ENCODE data around the gene PTPRK. TPM values are rescaled to one million over a fixed set of nuclear protein-coding genes. Genes with fewer than 3 reads are reported as not detected.

PTPRK gene
- polyA plus RNA-seq, 3 donors, result 0.01 TPM; not detected in 2

- Histone ChIP-seq H2AFZ (ENCODE audit: insufficient read depth, low read depth, low read length, poor library complexity, severe bottlenecking) (no peak overlapping the region), H3K9me3 (replicated peaks in 1 of 2; ENCODE audit: control insufficient read depth in 1 of 2, insufficient read depth in 1 of 2, low read length in 2 of 2) (no peaks in the 10 kb centered on the region), H4K20me1 (ENCODE audit: insufficient read depth, low read length) (no peaks in the 10 kb centered on the region), H3K27me3 (ENCODE audit: control insufficient read depth in 2 of 2, insufficient read depth in 2 of 2, low read length in 2 of 2) (no peaks in the 10 kb centered on the region), H3K4me3 (replicated peaks in 1 of 3; ENCODE audit: low read depth in 2 of 3, low read length in 3 of 3) (no peak overlapping the region), H3K36me3 (replicated peaks in 1 of 2; ENCODE audit: control insufficient read depth in 1 of 2, insufficient read depth in 2 of 2, low read length in 2 of 2) (no peaks in the 10 kb centered on the region), H3K4me2 (replicated peaks; ENCODE audit: extremely low read depth, low read length, poor library complexity, severe bottlenecking) (no peak overlapping the region), H3K27ac (ENCODE audit: low read depth in 1 of 2, low read length in 2 of 2) (no peak overlapping the region), H3K4me1 (ENCODE audit: control insufficient read depth in 1 of 2, insufficient read depth in 2 of 2, low read length in 2 of 2) (no peaks in the 10 kb centered on the region), H3K9ac (ENCODE audit: insufficient read depth, low read length, poor library complexity, severe bottlenecking) (no peak overlapping the region), H3K79me2 (ENCODE audit: insufficient read depth, low read length) (no peaks in the 10 kb centered on the region)
- intact Hi-C loops (cut with micrococcal nuclease), result no loop called here
- DNase-seq, result no peak
- H3K4me3 Mint-ChIP-seq, result no peak overlapping the region
- no peak overlapping the region for H3K27ac Mint-ChIP-seq
- no CpG with 5 or more reads among the region's 1 CpG for WGBS (ENCODE audit: insufficient coverage)
- no peaks in the 10 kb centered on the region for H3K4me1 Mint-ChIP-seq
- H3K27me3 Mint-ChIP-seq (ENCODE audit: low read depth in 3 of 3), result no peaks in the 10 kb centered on the region
- H3K9me3 Mint-ChIP-seq, result peaks cover 0 to 2% (median 0%) of the 10 kb centered on the region in 7 donors
- no peaks in the 10 kb centered on the region for H3K36me3 Mint-ChIP-seq
- TF ChIP-seq CTCF (IDR thresholded peaks at IDR 0.05), result no peak
Measured at GRCh38 chr6:128250370-128251070, 269.9 kb downstream of the PTPRK start.

- Mint-ChIP-seq H3K36me3 (no peaks in the 10 kb centered on the region), H3K4me3 (no peak overlapping the region), H3K27me3 (ENCODE audit: low read depth in 3 of 3) (no peaks in the 10 kb centered on the region), H3K4me1 (no peaks in the 10 kb centered on the region), H3K9me3 (peaks cover 0 to 2% (median 0%) of the 10 kb centered on the region in 7 donors), H3K27ac (no peak overlapping the region)
- intact Hi-C loops (cut with micrococcal nuclease), result no loop called here
- no peaks in the 10 kb centered on the region for H3K79me2 ChIP-seq (ENCODE audit: insufficient read depth, low read length)
- no peaks in the 10 kb centered on the region for H3K27me3 ChIP-seq (ENCODE audit: control insufficient read depth in 2 of 2, insufficient read depth in 2 of 2, low read length in 2 of 2)
- no peaks in the 10 kb centered on the region for H3K9me3 ChIP-seq (replicated peaks in 1 of 2; ENCODE audit: control insufficient read depth in 1 of 2, insufficient read depth in 1 of 2, low read length in 2 of 2)
- H2AFZ ChIP-seq (ENCODE audit: insufficient read depth, low read depth, low read length, poor library complexity, severe bottlenecking), result no peak overlapping the region
- no peaks in the 10 kb centered on the region for H4K20me1 ChIP-seq (ENCODE audit: insufficient read depth, low read length)
- H3K27ac ChIP-seq (ENCODE audit: low read depth in 1 of 2, low read length in 2 of 2), result no peak overlapping the region
- WGBS (ENCODE audit: insufficient coverage), result 100% methylated on average over 1 of the region's 4 CpGs
- H3K4me1 ChIP-seq (ENCODE audit: control insufficient read depth in 1 of 2, insufficient read depth in 2 of 2, low read length in 2 of 2), result no peaks in the 10 kb centered on the region
- no peak for TF ChIP-seq CTCF (IDR thresholded peaks at IDR 0.05)
- no peak for DNase-seq
- H3K4me2 ChIP-seq (replicated peaks; ENCODE audit: extremely low read depth, low read length, poor library complexity, severe bottlenecking), result no peak overlapping the region
- no peak overlapping the region for H3K9ac ChIP-seq (ENCODE audit: insufficient read depth, low read length, poor library complexity, severe bottlenecking)
- no peaks in the 10 kb centered on the region for H3K36me3 ChIP-seq (replicated peaks in 1 of 2; ENCODE audit: control insufficient read depth in 1 of 2, insufficient read depth in 2 of 2, low read length in 2 of 2)
- no peak overlapping the region for H3K4me3 ChIP-seq (replicated peaks in 1 of 3; ENCODE audit: low read depth in 2 of 3, low read length in 3 of 3)
Measured at GRCh38 chr6:128249429-128249828, 271.0 kb downstream of the PTPRK start.

Data from CD14-positive monocyte (primary cell).